Measurements from ENCODE around the gene ENTR1.

GRCh38 chr9:136362450-136362784, 48.0 kb downstream of the ENTR1 start:
- no peak for TF ChIP-seq CTCF (IDR thresholded peaks at IDR 0.05)
- no peak for TF ChIP-seq POLR2A (IDR thresholded peaks at IDR 0.05)
- no peak for TF ChIP-seq POLR2AphosphoS5 (IDR thresholded peaks at IDR 0.05; ENCODE audit: insufficient read depth in 1 of 2, low read depth in 1 of 2)

Measured in vagina (tissue), 2 donors.